Thyroid gland (tissue), 4 donors: ENCODE measurements around the gene PRSS1.

Source experiments
- POLR2A ChIP-seq, 2 donors: fragments of 450-650 bp; IDR thresholded peaks; one replicate each; pipeline ENCODE4 v1.6.1; 2017; ENCODE audit warnings: antibody characterized with exemption in 2 of 2, mild to moderate bottlenecking in 2 of 2, moderate library complexity in 1 of 2
- TF ChIP-seq, protein P1 (sequence below), 6 experiments: fragments of 200-600 bp in 3 of 6; fragments of 450-650 bp in 3 of 6; sonication (generic) in 3 of 6; IDR thresholded peaks; one replicate each; pipeline ENCODE4 v1.5.1; 2016 to 2019; ENCODE audit warnings: antibody characterized with exemption in 6 of 6, mild to moderate bottlenecking in 2 of 6, inconsistent platforms in 1 of 6, moderate library complexity in 1 of 6

DNA sequence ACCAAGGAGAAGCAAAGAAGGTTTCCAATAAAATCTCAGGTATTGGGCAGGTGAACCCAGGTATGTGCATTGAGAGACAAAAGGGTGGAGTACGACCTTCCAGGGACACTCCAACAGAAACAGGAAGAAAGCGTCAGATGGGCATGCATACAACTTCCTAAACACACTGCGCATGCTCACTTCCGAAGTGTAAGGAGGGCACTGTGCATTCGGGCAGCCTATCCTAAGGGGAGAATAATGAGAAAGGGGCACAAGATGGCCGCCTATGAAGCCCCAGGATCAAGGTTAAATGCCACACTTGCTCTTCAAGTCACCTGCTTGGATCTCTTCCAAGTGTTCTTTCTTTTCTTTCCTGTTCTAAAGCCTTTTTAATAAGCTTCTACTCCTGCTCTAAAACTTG, 39.4 kb upstream of the PRSS1 start:
- no peak for TF ChIP-seq POLR2A (IDR thresholded peaks at IDR 0.05)
- TF ChIP-seq, protein P1, sequence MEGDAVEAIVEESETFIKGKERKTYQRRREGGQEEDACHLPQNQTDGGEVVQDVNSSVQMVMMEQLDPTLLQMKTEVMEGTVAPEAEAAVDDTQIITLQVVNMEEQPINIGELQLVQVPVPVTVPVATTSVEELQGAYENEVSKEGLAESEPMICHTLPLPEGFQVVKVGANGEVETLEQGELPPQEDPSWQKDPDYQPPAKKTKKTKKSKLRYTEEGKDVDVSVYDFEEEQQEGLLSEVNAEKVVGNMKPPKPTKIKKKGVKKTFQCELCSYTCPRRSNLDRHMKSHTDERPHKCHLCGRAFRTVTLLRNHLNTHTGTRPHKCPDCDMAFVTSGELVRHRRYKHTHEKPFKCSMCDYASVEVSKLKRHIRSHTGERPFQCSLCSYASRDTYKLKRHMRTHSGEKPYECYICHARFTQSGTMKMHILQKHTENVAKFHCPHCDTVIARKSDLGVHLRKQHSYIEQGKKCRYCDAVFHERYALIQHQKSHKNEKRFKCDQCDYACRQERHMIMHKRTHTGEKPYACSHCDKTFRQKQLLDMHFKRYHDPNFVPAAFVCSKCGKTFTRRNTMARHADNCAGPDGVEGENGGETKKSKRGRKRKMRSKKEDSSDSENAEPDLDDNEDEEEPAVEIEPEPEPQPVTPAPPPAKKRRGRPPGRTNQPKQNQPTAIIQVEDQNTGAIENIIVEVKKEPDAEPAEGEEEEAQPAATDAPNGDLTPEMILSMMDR (IDR thresholded peaks at IDR 0.05) = no peak
